AG04449 (cell line): ENCODE results near the gene SRSF12.

Experiments used
- CTCF ChIA-PET: fragments of 350-600 bp; formaldehyde crosslinking; extraction: SDS; loops from one replicate; lab custom pipeline; 2021; ENCODE audit warnings: antibody characterized with exemption; lab: Yijun Ruan, JAX
- POLR2A ChIA-PET: fragments of 400-600, 350-600 bp; formaldehyde crosslinking; extraction: SDS; loops from one replicate; lab custom pipeline; 2020; ENCODE audit warnings: antibody characterized with exemption, inconsistent platforms; lab: Yijun Ruan, JAX
- DNase-seq: peaks from one replicate; pipeline ENCODE4 v3.0.0-alpha.2; 2010; ENCODE audit warnings: low read depth, low spot score
- H3K4me3 ChIP-seq: 2 replicates; pipeline ENCODE4 v1.5.1; 2011; ENCODE audit warnings: low read depth, mild to moderate bottlenecking, control low read depth, low read length
- TF ChIP-seq, protein P1 (sequence below): IDR thresholded peaks from one replicate; pipeline ENCODE4 v1.5.1; 2011; ENCODE audit warnings: mild to moderate bottlenecking, moderate library complexity, low read length, control low read depth, inconsistent platforms; ENCODE audit not compliant: insufficient read depth; ENCODE audit errors: missing control alignments

The SRSF12 gene

GRCh38 chr6:89050697-89051096, 67.2 kb downstream of the SRSF12 start:
- ChIA-PET POLR2A (no interaction called here), CTCF (no interaction called here)
- TF ChIP-seq, protein P1, sequence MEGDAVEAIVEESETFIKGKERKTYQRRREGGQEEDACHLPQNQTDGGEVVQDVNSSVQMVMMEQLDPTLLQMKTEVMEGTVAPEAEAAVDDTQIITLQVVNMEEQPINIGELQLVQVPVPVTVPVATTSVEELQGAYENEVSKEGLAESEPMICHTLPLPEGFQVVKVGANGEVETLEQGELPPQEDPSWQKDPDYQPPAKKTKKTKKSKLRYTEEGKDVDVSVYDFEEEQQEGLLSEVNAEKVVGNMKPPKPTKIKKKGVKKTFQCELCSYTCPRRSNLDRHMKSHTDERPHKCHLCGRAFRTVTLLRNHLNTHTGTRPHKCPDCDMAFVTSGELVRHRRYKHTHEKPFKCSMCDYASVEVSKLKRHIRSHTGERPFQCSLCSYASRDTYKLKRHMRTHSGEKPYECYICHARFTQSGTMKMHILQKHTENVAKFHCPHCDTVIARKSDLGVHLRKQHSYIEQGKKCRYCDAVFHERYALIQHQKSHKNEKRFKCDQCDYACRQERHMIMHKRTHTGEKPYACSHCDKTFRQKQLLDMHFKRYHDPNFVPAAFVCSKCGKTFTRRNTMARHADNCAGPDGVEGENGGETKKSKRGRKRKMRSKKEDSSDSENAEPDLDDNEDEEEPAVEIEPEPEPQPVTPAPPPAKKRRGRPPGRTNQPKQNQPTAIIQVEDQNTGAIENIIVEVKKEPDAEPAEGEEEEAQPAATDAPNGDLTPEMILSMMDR = no peak
- no peak for DNase-seq
- H3K4me3 ChIP-seq = no peak overlapping the region

- ChIA-PET POLR2A (no interaction called here), CTCF (no interaction called here)
- no peak overlapping the region for H3K4me3 ChIP-seq
- no peak for DNase-seq
- TF ChIP-seq, protein P1 = no peak
Observed at GRCh38 chr6:89050155-89050554, 67.7 kb downstream of the SRSF12 start.

GRCh38 chr6:89048985-89049384, 68.9 kb downstream of the SRSF12 start:
- no peak for DNase-seq
- ChIA-PET CTCF (no interaction called here), POLR2A (no interaction called here)
- no peak overlapping the region for H3K4me3 ChIP-seq
- TF ChIP-seq, protein P1 = no peak

GRCh38 chr6:89048288-89048923, 69.5 kb downstream of the SRSF12 start:
- ChIA-PET POLR2A (no interaction called here), CTCF (no interaction called here)

GRCh38 chr6:89047473-89047872, 70.4 kb downstream of the SRSF12 start:
- ChIA-PET CTCF (no interaction called here), POLR2A (no interaction called here)
- H3K4me3 ChIP-seq = no peak overlapping the region
- TF ChIP-seq, protein P1 = no peak
- DNase-seq = no peak

More at GRCh38 chr6:89048288-89048923, 69.5 kb downstream of the SRSF12 start:
- H3K4me3 ChIP-seq = no peak overlapping the region
- no peak for DNase-seq
- TF ChIP-seq, protein P1 = no peak
